Measurements from ENCODE around the gene SSTR3. TPM values are rescaled to one million over a fixed set of nuclear protein-coding genes. Genes with fewer than 3 reads are reported as not detected.

SSTR3 gene
- total and polyA plus RNA-seq, 2 of the 13 experiments (the other 11 are each of a cell fraction or from before 2014, with no cell fraction given) = 0.08 to 0.64 TPM

DNA sequence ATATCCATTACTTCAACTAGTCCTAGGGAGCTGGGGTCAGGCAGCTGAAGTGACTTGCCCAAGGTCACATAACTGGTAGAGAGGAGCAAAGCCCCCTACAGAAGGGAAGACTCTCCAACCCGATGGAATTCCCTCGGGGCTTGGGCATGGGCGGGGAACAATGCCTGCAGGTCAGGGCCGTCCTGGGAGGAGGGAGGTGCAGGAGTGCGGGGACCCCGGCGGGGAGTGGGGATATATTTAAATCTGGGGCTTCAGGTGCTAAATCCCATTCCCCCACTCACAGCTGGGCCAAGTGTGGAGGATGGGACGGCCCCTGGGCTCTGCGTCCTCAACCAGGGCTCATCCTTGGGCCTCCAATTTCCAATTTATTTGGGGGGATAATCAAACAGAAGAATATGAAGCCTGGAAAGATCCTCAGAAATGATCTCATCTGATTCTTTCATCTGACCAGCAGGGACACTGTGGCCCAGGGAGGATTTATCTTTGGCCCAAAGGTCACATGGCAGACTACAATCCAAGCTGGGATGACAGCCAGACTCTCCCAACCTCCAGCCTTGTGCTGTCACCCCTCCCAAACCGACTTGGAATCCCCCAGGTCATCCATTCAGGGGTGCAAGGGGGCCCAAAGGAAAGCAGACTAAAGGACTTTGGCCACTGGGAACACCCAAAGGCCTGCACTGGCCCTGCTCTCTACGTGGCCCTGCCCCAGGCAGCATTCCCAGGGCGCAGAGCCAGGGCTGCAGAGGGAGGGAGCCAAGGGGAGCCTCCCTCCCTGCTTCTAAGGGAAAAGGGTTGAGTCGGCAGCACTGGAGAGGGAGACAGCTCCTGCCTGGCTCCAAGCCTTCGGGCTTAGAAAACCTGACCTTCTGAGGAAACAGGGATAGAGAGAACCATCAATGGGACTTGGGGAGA lies 15.5 kb downstream of the SSTR3 start (continued):
- TF ChIP-seq, protein P1, sequence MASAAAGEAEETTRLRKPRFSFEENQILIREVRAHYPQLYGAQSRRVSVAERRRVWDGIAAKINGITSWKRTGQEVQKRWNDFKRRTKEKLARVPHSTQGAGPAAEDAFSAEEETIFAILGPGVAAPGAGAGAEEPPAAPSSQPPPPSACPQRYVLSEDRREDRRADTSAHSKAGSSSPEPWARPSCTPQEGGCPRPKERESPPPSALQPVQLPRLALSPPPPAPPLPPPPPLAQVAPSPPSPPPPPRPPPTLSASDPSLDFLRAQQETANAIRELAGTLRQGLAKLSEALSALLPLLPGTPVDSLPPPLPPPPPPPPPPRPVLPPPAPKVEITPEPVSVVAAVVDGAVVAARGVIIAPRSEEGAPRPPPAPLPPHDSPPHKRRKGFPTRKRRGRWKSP (CRISPR knock-in tag; IDR thresholded peaks at IDR 0.05) = no peak
- no peak for TF ChIP-seq ZNF572 (CRISPR knock-in tag; IDR thresholded peaks at IDR 0.05)
- TF ChIP-seq ZSCAN20 (CRISPR knock-in tag; IDR thresholded peaks at IDR 0.05; ENCODE audit: borderline replicate concordance) = no peak
- TF ChIP-seq GFI1 (CRISPR knock-in tag; IDR thresholded peaks at IDR 0.05; ENCODE audit: borderline replicate concordance) = peak; percentile 64
- TF ChIP-seq HNRNPUL1 (IDR thresholded peaks at IDR 0.05; ENCODE audit: low read depth, low read length) = no peak
- no peak for TF ChIP-seq TAF1 (CRISPR knock-in tag; IDR thresholded peaks at IDR 0.05)
- no peak for TF ChIP-seq ARNT (IDR thresholded peaks at IDR 0.05)
- TF ChIP-seq, protein P2, sequence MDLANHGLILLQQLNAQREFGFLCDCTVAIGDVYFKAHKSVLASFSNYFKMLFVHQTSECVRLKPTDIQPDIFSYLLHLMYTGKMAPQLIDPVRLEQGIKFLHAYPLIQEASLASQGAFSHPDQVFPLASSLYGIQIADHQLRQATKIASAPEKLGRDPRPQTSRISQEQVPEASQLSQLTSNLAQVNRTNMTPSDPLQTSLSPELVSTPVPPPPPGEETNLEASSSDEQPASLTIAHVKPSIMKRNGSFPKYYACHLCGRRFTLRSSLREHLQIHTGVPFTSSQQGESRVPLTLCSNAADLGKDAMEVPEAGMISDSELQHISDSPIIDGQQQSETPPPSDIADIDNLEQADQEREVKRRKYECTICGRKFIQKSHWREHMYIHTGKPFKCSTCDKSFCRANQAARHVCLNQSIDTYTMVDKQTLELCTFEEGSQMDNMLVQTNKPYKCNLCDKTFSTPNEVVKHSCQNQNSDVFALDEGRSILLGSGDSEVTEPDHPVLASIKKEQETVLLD (CRISPR knock-in tag; IDR thresholded peaks at IDR 0.05; ENCODE audit: low read depth) = no peak
- no peak for TF ChIP-seq ZNF547 (CRISPR knock-in tag; IDR thresholded peaks at IDR 0.05)
- no peak for TF ChIP-seq GLI4 (CRISPR knock-in tag; IDR thresholded peaks at IDR 0.05; ENCODE audit: borderline replicate concordance)
- TF ChIP-seq FIP1L1 (IDR thresholded peaks at IDR 0.05; ENCODE audit: borderline replicate concordance, insufficient read depth, low read depth, low read length) = no peak
- no peak for TF ChIP-seq ZNF720 (CRISPR knock-in tag; IDR thresholded peaks at IDR 0.05)
- TF ChIP-seq, protein P3, sequence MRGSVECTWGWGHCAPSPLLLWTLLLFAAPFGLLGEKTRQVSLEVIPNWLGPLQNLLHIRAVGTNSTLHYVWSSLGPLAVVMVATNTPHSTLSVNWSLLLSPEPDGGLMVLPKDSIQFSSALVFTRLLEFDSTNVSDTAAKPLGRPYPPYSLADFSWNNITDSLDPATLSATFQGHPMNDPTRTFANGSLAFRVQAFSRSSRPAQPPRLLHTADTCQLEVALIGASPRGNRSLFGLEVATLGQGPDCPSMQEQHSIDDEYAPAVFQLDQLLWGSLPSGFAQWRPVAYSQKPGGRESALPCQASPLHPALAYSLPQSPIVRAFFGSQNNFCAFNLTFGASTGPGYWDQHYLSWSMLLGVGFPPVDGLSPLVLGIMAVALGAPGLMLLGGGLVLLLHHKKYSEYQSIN (CRISPR knock-in tag; IDR thresholded peaks at IDR 0.05; ENCODE audit: borderline replicate concordance) = no peak
- TF ChIP-seq BCL6 (CRISPR knock-in tag; IDR thresholded peaks at IDR 0.05) = no peak
- no peak for TF ChIP-seq SSRP1 (CRISPR knock-in tag; IDR thresholded peaks at IDR 0.05)
- no peak for TF ChIP-seq ARNT2 (CRISPR knock-in tag; IDR thresholded peaks at IDR 0.05; ENCODE audit: low read depth)
- no peak; the same call in 1 of the 2 replicates for TF ChIP-seq ZSCAN21 (CRISPR knock-in tag; IDR thresholded peaks at IDR 0.05; ENCODE audit: borderline replicate concordance)
- no peak for TF ChIP-seq ZNF552 (CRISPR knock-in tag; IDR thresholded peaks at IDR 0.05; ENCODE audit: borderline replicate concordance)
- TF ChIP-seq, protein P4, sequence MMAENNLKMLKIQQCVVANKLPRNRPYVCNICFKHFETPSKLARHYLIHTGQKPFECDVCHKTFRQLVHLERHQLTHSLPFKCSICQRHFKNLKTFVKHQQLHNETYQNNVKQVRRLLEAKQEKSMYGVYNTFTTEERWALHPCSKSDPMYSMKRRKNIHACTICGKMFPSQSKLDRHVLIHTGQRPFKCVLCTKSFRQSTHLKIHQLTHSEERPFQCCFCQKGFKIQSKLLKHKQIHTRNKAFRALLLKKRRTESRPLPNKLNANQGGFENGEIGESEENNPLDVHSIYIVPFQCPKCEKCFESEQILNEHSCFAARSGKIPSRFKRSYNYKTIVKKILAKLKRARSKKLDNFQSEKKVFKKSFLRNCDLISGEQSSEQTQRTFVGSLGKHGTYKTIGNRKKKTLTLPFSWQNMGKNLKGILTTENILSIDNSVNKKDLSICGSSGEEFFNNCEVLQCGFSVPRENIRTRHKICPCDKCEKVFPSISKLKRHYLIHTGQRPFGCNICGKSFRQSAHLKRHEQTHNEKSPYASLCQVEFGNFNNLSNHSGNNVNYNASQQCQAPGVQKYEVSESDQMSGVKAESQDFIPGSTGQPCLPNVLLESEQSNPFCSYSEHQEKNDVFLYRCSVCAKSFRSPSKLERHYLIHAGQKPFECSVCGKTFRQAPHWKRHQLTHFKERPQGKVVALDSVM (CRISPR knock-in tag; IDR thresholded peaks at IDR 0.05) = no peak
- 0 out of 2 replicates have a peak, but pooled peaks have one; percentile 56 for TF ChIP-seq ZNF747 (CRISPR knock-in tag; IDR thresholded peaks at IDR 0.05; ENCODE audit: borderline replicate concordance)
- TF ChIP-seq RBM22 (optimal IDR thresholded peaks at IDR 0.05; ENCODE audit: low read length) = no peak
- TF ChIP-seq JUNB (CRISPR knock-in tag; IDR thresholded peaks at IDR 0.05; ENCODE audit: borderline replicate concordance) = no peak
- TF ChIP-seq PHB2 (IDR thresholded peaks at IDR 0.05; ENCODE audit: partially characterized antibody) = no peak
- TF ChIP-seq ZNF30 (CRISPR knock-in tag; IDR thresholded peaks at IDR 0.05) = no peak
- no peak for TF ChIP-seq ARNTL (CRISPR knock-in tag; IDR thresholded peaks at IDR 0.05)
